HG03520 (cell line): ENCODE data around the gene RBBP8NL.
A peak's percentile ranks its signal among the peaks of the same experiment; 100 is the strongest.

Source experiments
- ATAC-seq: cut with Tn5 transposase; IDR thresholded peaks from one replicate; pipeline ENCODE4 v1.9.1; 2021; ENCODE audit warnings: mild to moderate bottlenecking, moderate library complexity; ENCODE audit not compliant: unreplicated experiment

RBBP8NL gene

GRCh38 chr20:62408640-62409039 lies 18.7 kb downstream of the RBBP8NL start:
- ATAC-seq = no peak

- ATAC-seq = no peak
Measured at GRCh38 chr20:62408055-62408454, 19.3 kb downstream of the RBBP8NL start.

GRCh38 chr20:62407221-62407992 lies 19.9 kb downstream of the RBBP8NL start, which contains the start of gene CABLES2:
Gene CABLES2 (minus strand): TSS chr20:62407285. CDS start chr20:62407276, 9 bp downstream.
- ATAC-seq = peak; percentile 83

- no peak for ATAC-seq
Measured at GRCh38 chr20:62406635-62407176, 20.6 kb downstream of the RBBP8NL start.

- no peak for ATAC-seq
Measured at GRCh38 chr20:62405981-62406513, 21.3 kb downstream of the RBBP8NL start.

- ATAC-seq = no peak
Measured at GRCh38 chr20:62405108-62405980, 22.0 kb downstream of the RBBP8NL start.

- no peak for ATAC-seq
Measured at GRCh38 chr20:62404761-62405107, 22.6 kb downstream of the RBBP8NL start.

- ATAC-seq = no peak
Measured at GRCh38 chr20:62404112-62404665, 23.1 kb downstream of the RBBP8NL start.

- ATAC-seq = no peak
Measured at GRCh38 chr20:62403331-62403730, 24.0 kb downstream of the RBBP8NL start.

- ATAC-seq = no peak
Measured at GRCh38 chr20:62402456-62403150, 24.7 kb downstream of the RBBP8NL start.

- ATAC-seq = no peak
Measured at GRCh38 chr20:62401331-62401779, 26.0 kb downstream of the RBBP8NL start.

GRCh38 chr20:62400541-62400940 lies 26.8 kb downstream of the RBBP8NL start:
- ATAC-seq = no peak

- ATAC-seq = no peak
Measured at GRCh38 chr20:62400021-62400420, 27.3 kb downstream of the RBBP8NL start.

- ATAC-seq = no peak
Measured at GRCh38 chr20:62398120-62398821, 29.1 kb downstream of the RBBP8NL start.

- ATAC-seq = no peak
Measured at GRCh38 chr20:62396367-62397239, 30.7 kb downstream of the RBBP8NL start.

GRCh38 chr20:62395311-62396242 lies 31.8 kb downstream of the RBBP8NL start:
- no peak for ATAC-seq
